ENCODE measurements around the gene XRCC5. TPM values are rescaled to one million over a fixed set of nuclear protein-coding genes. Genes with fewer than 3 reads are reported as not detected.

XRCC5 gene
- total and polyA plus RNA-seq, 2 of the 8 experiments (the other 6 are each of a cell fraction or from before 2014, with no cell fraction given) = 308 to 644 TPM

GRCh38 chr2:216236486-216236885 is 127.3 kb downstream of the XRCC5 start:
- Histone ChIP-seq H3K27me3 (replicated peaks in 1 of 4; ENCODE audit: control insufficient read depth in 3 of 4, extremely low read depth in 1 of 4, insufficient read depth in 3 of 4, low read length in 3 of 4) (no peaks in the 10 kb centered on the region), H4K8ac (ENCODE audit: extremely low read depth, insufficient read depth, low read length) (no peak overlapping the region), H4K20me1 (replicated peaks in 1 of 2; ENCODE audit: control insufficient read depth in 1 of 2, insufficient read depth in 2 of 2, low read length in 2 of 2) (no peaks in the 10 kb centered on the region), H3K79me1 (ENCODE audit: low read depth, low read length) (no peaks in the 10 kb centered on the region), H3K18ac (ENCODE audit: extremely low read depth, low read length) (no peak overlapping the region), H2BK5ac (ENCODE audit: low read depth, low read length) (no peak overlapping the region), H2BK120ac (replicated peaks; ENCODE audit: low read depth, low read length) (no peak overlapping the region), H2BK20ac (ENCODE audit: low read length) (no peak overlapping the region), H3K4me1 (replicated peaks in 1 of 4; ENCODE audit: control insufficient read depth in 3 of 4, insufficient read depth in 4 of 4, low read length in 3 of 4) (no peaks in the 10 kb centered on the region), H2AK5ac (ENCODE audit: low read depth, low read length) (no peak overlapping the region), H4K5ac (ENCODE audit: insufficient read length, low read depth, low read length) (no peak overlapping the region), H3K27ac (ENCODE audit: low read depth, low read length) (no peak overlapping the region), H3K4me2 (ENCODE audit: insufficient read depth in 1 of 2, low read depth in 2 of 2, low read length in 2 of 2) (no peak overlapping the region), H3K9ac (replicated peaks in 1 of 4; ENCODE audit: extremely low read depth in 1 of 4, low read depth in 3 of 4, low read length in 3 of 4) (no peak overlapping the region), H2BK15ac (ENCODE audit: low read length) (no peak overlapping the region), H2AFZ (ENCODE audit: low read length) (no peak overlapping the region), H2BK12ac (ENCODE audit: low read depth, low read length) (no peak overlapping the region), H3K23ac (ENCODE audit: insufficient read length) (no peak overlapping the region), H3K4me3 (ENCODE audit: extremely low read depth in 1 of 4, insufficient read depth in 2 of 4, low read depth in 3 of 4, low read length in 4 of 4) (no peak overlapping the region), H3K4ac (replicated peaks; ENCODE audit: insufficient read length, low read depth, low read length) (no peak overlapping the region), H3K23me2 (ENCODE audit: low read depth, low read length) (no peaks in the 10 kb centered on the region), H3K79me2 (ENCODE audit: control insufficient read depth in 1 of 2, insufficient read depth in 2 of 2, low read length in 2 of 2) (no peaks in the 10 kb centered on the region), H3K36me3 (ENCODE audit: control insufficient read depth in 2 of 4, insufficient read depth in 4 of 4, low read length in 3 of 4) (no peaks in the 10 kb centered on the region), H3K9me3 (ENCODE audit: insufficient read depth in 2 of 2, low read depth in 1 of 2, low read length in 1 of 2) (peaks cover 0 to 3% of the 10 kb centered on the region in 2 experiments; a peak in 1 of 4 replicates), H3K56ac (replicated peaks; ENCODE audit: insufficient read length, low read depth, low read length) (no peak overlapping the region), H4K91ac (replicated peaks; ENCODE audit: insufficient read length, low read length) (no peak overlapping the region), H3K14ac (ENCODE audit: insufficient read length) (no peak overlapping the region)
- DNase-seq (ENCODE audit: low read depth in 1 of 2, low spot score in 2 of 2) (no peak), FAIRE-seq (no peak)
- 0% methylated on average over 1 of the region's 1 CpG; no CpG with 5 or more reads in 1 of the 2 experiments for WGBS, 2 experiments (ENCODE audit: extremely low coverage in 1 of 2, insufficient coverage in 1 of 2, insufficient read length in 1 of 2, insufficient replicate concordance in 2 of 2, low coverage in 1 of 2, low lambda C conversion rate in 2 of 2, missing lambda C conversion rate in 1 of 2)
- ChIA-PET POLR2A (ENCODE audit: partially characterized antibody) (interaction anchor here (1.9 kb wide), 1 partner anchor 13 kb away, joined by 5 read pairs; no protein-coding TSS in a partner anchor), CTCF (ENCODE audit: partially characterized antibody) (interaction anchor here (2.9 kb wide), 1 partner anchor 46 kb away, joined by 10 read pairs; no protein-coding TSS in a partner anchor)
- TF ChIP-seq JUN (IDR thresholded peaks at IDR 0.05; ENCODE audit: low read depth, low read length) (no peak), BACH1 (IDR thresholded peaks at IDR 0.05; ENCODE audit: low read length) (no peak), BRCA1 (IDR thresholded peaks at IDR 0.05; ENCODE audit: low read depth, low read length) (no peak), RBBP5 (IDR thresholded peaks at IDR 0.05; ENCODE audit: borderline replicate concordance, low read depth, low read length) (no peak), PHF8 (conservative IDR thresholded peaks at IDR 0.05; ENCODE audit: low read depth, low read length) (no peak), JUND (IDR thresholded peaks at IDR 0.05; ENCODE audit: low read length) (no peak), KDM5A (IDR thresholded peaks at IDR 0.05; ENCODE audit: low read length) (no peak), CEBPB (IDR thresholded peaks at IDR 0.05; ENCODE audit: low read depth, low read length) (no peak), TBP (IDR thresholded peaks at IDR 0.05; ENCODE audit: low read depth, low read length) (no peak), CTBP2 (IDR thresholded peaks at IDR 0.05; ENCODE audit: borderline replicate concordance, insufficient read depth, insufficient read length, low read length) (no peak), CREB1 (IDR thresholded peaks at IDR 0.05) (no peak), YY1 (IDR thresholded peaks at IDR 0.05; ENCODE audit: low read depth, low read length) (no peak), E2F6 (IDR thresholded peaks at IDR 0.05) (no peak), POU5F1 (IDR thresholded peaks at IDR 0.05; ENCODE audit: low read depth, low read length) (no peak)

Measured in H1 (cell line).